GM19238 (cell line): ENCODE measurements around the gene NKD1.

Experiments used
- DNase-seq: peaks from one replicate; pipeline ENCODE4 v3.0.0; 2011; ENCODE audit warnings: low spot score; ENCODE audit not compliant: insufficient read length

NKD1 gene

DNA sequence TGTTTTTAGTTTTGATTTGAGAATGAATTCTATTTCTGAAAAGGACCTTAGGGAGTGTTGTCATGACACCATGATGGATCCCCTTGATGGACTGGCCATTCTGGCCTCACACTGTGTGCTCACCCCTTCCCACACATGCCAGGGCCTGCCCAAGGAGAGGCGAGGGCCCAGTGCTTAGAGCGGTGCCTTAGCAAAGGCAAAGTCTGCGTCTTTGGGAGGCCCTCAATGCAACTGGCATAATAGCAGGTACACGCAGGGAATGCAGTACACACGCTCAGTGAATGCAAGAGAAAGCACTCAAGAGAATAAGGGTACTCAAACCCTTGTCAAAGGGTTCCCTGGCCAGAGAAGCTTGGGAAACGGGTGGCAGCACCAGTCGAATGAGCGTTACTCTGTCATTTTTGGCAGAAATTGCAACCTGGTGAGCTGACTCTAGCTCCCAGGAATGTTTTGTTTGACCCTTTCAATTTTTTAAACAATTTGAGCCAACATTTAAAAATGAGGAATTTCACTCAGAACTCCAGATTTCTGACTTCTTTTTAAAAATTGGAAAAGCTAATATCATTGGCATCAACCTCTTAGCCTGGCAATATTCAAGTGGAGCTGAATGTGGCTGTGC is 32.1 kb downstream of the NKD1 start:
- no peak for DNase-seq

DNA sequence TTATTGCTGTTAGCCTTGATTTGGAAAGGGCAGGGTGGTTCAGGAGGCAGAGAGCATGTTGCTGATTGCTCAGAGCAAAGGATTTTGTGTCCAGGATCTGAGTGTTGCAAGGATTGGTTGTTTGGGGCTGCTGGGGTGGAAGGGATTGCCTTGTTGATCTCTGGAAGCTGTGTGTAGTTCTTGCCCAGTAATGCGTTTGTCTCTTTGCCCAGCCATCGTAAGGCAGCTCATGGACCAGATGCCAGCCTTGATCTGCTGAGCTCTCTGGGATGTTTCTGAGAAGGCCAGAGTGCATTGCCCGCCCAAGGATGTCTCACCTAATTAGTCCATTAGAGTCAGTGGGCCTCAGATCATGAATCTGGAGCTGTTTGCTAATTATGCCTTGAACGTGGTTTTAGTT is 33.6 kb downstream of the NKD1 start:
- DNase-seq: no peak

DNA sequence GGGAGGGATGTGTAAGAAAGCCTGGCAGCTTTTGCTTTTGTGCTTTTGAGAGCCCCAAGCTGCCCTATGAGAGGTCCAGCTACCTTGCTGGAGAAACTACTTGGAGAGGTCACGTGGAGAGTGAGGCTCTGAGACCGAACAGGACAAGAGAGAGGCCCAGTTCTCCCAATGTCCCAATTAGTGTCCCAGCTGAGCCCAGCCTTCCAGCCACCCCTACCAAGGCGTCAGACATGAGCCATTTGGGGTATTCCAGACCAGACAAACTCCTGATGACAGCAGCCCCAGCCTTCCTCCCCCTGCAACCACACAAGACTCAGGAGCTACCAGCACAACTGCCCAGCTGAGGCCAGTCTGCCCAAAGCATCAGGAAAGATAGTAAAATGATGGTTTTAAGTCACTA is 35.0 kb downstream of the NKD1 start:
- no peak for DNase-seq

DNA sequence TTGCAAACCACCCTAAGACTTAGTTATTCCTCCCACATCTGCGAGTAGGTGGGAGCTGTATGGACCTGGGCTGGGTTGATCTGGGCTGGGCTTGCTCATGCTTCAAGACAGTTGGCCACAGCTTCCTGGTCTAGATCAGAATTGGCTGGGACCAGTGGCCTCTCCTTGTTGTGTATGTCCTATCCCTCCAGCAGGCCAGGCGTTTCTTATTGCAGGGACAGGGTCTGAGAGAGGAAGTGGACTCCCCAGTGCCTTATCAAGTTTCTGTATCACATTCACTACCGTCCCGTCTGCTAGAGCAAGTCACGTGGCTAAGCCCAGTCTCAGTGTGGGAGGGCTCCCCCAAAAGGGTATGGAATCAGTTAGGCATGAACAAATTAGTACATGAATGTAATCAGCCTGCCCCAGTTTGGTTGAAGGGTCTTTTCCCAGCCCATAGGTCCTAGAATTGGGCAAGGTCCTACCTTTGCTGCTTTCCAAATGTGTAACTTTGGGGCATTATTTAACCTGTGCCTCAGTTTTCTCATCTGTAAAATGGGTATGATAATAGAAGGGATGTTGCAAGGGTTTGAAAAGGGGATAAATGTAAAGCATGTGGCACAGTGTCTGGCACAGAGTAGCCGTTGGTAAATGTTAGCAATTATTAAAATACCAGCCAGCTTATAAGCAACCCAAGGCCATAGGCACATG is 36.0 kb downstream of the NKD1 start:
- DNase-seq: no peak

DNA sequence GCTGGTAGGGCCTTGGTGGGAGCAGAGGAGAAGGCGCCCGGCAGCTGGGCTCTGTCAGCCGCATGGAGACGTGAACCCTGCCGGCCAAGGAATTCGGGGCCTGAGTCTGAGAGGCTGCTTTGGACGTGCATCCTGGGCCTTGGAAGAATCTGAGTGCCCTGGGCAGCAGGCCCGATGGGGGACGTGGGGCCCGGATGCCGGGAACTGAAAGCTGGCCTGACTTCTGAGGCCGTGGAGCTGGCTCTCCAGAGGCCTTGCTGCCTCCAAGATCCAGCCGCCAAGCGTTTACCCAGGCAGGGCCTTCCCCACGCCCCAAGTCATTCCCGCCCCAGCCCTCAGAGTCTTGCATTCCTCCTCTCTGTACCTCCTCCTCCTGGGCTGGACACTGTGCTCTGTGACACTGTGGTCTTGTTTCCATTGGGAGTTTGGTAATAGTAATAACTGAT is 37.2 kb downstream of the NKD1 start:
- DNase-seq: no peak

DNA sequence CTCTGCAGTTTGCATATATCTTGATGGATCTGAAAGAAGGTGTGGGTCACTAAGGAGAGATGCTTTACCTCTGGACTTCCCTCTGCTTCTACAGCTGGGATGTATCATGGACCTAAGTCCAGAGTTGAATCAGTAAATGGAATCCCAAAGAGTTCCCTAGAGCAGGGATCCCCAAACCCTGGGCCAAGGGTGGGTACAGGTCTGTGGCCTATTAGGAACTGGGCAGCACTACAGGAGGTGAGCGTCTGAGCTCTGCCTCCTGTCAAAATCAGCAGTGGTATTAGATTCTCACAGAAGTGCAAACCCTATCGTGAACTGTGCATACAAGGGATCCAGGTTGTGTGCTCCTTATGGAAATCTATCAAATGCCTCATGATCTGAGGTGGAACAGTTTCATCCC is 39.3 kb downstream of the NKD1 start:
- no peak for DNase-seq

DNA sequence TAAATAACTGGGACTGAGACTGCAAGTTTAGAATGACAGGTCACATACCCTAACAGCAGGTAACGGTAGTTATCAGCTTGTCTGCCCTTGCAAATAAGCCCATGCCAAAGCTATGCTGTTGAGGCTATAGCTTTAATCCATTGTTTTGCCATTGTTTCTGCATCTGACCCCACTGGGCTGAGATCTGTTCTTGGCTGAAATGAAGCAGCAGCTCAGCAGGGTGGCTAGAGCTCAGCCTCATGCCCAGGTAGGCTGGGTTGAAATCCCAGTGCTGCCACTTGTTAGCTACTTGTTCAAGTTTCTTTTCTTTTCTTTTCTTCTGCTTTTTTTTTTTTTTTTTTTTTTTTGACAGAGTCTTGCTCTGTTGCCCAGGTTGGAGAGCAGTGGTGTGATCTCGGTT is 40.1 kb downstream of the NKD1 start:
- DNase-seq: no peak

DNA sequence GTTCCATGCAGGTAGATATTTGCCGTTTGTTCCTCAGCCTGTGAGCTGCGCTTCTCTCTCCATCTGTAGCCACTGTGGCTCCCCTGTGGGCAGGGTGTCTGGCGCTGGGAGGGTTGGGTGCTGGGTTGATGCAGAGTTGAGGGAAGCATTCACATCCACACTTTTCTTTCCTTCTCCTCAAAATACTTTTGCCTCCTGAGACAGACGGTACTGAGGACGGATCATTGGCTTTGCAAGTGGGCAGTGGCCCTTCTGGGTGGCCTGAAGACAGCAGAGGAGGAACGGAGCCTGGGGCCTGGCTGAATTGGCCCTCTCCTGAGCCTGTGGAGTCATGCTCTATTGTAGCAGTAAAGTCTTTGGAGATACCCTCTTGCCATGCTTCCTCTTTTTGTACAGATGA is 43.0 kb downstream of the NKD1 start:
- DNase-seq: no peak

DNA sequence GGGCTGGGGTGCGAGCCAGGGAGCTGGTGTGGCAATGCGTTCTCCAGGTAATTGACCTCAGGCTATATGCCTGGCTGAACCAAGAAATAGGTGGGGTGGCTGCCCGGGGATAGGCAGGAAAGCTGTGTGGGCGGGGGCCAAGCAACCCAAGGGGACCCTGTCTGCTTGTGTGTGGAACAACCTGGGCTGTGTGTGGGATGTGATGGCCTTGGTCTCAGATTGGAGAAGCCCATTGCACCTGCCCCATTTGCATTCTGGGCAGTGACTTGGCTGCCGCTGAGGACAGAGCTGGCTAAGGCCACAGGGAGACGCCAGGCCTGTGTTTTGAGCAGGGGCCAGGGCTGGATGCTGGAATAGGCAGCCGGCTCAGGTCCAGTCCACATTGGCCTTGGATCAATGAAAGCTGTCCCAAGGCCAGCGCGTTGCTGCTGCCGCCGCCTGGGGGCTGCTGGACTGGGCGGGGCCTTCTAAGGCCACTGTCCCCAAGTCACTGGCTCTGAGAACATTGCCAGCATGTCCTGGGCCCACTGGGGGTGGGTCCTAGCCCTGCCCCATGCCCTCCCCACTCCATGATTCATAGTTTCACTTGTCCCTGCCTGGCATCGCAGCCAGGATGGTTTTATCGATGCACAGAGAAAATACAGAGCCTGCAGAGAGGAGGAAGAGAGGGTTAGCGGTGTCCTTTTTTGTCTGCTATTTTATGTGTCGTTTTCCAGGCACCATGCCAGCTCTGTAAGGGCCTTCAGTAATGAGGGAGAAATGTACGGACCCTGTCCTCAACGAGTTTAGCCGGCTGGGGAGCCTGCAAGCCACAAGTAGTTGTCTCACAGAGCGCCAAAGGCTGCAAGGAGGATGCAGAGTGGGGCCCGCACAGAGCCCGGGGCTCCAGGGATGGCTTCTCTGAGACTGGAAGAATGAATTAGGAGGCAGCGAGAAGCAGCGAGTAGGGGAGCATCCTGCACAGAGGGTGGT is 43.9 kb downstream of the NKD1 start:
- no peak for DNase-seq

DNA sequence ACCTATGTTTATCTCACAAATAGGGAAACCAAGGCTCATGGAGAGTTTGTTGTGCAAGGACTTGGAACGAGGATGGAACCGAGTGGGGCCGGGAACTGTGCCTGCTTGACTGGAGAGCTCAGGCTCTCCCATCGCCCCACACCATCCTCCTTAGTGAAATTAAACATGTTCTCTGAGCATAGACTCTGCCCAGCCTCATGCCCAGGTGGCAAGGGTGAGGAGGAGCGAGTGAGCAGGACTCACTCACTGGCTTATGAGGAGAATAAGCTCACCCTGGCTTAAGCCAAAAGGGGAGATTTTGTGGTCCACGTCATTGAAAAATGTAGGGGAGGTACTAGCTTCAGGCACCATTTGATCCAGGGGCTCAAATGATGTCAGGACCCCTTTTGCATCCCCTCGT is 44.8 kb downstream of the NKD1 start:
- DNase-seq: no peak

DNA sequence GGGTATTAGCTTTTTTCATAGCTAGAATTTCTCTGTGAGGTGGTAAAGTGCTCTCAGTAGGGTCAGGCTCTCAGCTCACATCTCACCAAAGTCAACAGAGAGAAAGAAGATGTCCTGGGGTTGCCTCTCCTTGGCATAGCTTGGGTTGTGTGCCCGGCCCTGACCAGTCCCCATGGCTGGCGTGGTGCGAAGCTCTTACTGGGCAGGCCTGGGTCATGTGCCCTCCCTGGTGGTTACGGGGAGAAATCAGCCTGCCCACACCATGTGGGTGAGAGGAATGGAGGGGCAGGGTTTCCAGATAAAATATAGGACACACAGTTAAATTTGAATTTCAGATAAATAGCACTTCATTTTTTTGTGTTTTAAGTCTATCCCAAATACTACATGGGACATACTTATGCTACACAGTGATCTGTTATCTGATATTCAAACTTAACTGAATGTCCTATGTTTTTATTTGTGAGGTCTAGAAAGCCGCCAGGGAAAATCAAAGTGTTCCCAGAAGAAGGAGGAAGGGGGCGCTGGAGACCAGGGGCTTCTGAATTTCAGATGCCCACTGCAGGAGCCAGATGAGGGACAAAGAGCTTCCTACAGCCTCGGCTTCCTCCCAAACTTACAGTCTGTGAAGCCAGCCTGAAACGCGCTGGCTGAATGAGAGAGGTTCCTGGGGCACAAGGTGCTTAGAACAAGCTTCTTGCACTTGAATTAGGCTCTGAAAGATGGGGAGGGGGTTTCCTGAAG is 45.4 kb downstream of the NKD1 start:
- DNase-seq: no peak

DNA sequence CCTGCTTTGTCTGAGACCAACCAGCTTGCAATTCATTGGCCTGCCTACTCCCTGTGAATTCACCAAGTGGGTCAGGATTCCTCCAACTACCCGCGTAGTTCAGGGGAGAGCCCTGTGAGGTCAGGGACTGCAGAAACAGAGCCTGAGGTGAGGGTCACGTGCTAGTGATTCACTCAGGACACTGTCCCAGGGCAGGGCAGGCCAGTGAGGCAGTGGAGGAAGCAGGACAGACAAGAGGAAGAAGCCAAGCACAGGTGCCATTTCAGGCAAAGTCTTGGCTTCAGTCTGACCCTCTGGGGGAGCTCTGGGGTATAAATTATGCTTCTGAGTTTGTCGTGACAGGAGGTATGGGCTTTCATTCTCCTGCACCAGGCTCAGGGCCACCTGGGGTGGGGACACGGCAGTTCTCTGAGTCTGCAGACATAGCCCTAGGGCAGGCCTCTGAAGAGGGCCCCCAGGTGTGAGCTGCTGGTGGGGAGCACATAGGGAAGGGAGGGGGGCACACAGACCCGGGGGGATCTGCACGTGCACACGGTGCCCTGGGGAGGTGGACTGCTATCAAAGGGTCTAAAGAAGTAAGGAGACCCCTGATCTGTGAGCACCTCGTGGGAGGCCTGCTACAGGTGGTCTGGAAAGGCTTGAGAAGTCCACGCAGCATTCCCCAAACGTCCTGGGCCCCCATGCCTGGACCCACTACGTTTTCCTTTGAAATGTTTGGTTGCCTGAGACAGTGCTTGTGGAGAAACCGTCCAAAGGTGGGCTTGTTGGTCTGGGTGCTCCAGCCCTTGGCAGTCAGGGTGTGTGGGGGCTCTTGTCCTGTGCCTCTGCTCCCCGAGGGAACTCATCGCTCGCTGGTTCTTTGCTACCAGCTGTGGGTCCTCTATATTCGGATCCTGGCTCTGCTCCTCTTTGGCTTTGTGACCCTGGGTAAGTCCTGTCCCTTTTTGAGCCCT is 46.4 kb downstream of the NKD1 start:
- DNase-seq: no peak

DNA sequence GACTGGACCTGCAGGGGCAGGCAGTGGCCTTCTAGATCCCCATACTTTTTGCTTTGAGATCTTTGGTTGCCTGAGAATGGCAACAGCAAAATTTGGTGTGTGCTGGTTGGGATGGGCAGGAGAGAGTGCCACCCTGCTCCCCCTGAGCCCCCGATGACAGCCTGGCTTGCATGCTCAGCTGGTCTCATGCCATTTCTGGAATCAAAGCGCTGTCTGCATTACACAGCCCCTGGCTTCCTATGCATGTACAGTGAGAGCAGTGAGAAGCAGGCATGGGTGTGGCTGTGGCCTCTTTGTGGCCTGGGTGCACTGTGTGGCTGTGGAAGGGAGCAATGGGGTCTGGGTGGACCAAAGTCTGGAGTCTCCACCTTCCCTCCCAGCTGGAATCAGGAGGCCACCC is 47.7 kb downstream of the NKD1 start:
- DNase-seq: no peak

DNA sequence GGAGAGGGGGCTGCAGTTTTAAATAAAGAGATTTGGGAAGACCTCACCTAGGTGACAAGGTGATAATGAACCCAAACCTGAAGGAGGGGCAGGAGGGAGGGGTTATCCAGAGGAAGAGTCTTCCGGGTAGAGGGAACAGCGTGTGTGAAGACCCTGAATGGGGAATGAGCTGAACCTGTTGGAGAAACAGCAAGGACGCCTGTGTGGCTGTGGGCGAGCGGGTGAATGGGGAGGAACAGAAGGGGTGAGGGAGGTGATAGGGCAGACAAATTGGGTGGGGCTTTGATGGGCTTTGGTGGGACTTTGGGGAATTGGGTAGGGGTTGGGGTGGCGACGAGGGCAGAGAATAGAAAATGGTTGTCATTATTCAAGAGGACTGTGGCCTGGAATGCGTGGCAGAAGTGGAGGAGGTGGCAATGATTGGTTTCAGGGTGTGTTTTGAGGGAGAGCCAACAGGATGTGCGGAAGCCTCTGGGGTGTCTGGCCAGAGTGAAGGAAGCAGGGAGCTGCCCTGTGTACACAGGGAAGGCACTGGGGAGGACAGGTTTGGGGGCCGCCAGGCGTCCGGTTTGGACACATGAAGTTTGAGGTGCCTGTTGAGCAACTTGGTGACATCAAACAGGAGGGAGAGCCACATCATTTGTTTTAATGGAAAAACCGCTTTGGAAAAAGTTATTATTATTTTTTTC is 48.7 kb downstream of the NKD1 start:
- no peak for DNase-seq

DNA sequence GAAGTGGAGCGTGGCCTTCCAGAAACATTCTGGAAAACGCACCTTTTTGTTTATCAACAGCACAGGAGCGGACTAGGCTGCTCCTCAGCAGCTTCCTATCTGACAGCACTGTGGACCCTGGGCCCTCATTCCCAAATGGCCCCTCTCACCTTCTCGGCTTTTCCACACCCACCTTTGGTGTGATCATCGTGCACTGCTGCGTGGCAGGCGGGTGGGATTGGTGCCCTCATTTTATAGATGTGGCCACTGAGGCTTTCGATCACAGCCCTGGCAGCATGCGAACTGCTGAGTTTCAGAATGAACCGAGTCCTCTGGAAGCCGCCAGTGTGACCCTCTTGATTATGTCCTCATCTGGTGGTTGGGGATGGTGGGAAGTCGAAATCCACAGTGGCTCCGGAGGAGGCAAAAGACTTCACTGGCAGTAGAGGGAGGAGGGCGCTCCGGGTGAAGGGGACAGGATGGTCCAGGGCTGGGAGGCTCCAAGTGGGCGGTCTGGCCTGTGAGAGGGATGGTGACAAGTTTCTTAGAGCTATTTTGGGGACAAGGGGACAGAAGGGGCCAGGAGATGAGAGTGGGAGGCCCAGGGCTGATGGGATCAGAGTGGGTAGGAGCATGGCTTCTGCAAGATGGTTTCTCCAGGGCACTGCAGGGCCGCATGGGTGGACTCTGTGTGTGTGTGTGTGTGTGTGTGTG is 49.5 kb downstream of the NKD1 start:
- no peak for DNase-seq

DNA sequence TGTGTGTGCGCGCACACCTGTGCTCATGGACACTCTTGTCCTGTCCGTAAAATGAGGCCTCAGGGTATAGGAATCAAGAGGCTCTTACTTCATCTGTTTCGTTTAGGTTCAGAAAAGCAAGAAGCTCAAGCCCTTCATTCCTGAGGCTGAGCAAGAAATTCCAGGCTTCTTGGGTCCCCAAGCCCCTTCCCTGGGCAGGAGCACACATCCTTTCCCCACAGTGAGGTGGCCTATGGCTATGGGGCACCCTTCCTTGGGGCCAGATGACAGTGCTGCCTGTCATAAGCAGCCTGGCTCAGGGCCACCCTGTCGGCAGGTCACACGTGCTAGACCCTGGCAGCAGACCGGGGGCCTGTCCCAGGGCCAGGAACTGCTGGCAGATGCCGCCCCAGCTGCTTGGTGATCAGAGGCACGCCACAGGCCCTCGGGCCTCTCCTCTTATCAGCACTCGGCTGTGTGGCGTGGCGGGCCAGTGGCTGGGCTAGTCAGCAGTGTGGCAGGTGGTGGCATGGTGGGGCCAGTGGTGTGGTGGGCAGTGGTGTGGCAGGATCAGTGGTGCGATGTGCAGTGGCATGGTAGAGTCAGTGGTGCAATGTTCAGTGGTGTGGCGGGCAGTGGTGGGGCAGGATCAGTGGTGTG is 50.2 kb downstream of the NKD1 start:
- DNase-seq: no peak

DNA sequence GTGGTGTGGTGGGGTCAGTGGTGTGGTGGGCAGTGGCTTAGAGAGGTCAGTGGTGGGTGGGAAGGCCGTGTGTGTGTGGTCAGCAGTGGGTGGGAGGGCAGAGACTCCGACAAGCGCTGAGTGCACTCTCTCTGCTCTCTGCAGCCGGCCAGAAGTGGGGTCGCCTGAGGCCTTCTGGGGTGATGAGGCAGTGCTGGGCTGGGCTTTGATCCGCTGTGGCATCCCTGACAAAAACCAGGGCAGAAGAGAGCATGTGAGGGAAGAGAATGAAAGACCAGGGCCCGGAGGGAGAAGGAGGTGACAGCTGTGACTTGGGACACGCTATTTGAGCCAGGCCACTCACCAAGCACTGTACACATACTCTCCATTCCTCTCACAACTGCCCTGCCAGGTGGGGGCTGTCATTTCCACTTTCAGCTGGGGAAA is 50.8 kb downstream of the NKD1 start:
- DNase-seq: no peak

DNA sequence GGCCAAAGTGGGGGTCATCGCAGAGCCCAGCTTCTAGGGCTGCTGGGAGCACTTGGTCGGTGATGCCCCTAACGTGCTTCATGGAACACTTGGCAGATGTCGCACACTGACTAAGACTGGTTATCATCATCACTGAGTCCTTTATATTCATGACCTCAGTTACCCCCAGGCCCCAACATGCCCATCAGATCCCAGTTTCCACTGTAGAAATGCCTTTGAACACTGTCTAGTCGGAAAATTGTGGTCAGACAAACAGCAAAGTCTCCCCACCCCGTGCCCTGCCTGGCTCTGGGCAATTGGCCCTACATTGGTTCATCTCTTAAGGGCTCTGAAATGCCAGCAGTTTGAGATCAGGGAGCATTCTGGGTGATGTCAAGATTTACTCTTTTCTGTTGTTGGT is 51.3 kb downstream of the NKD1 start:
- DNase-seq: no peak
